Transverse colon (tissue), 4 donors: Measurements from ENCODE around the gene MEF2D. TPM values are rescaled to one million over a fixed set of nuclear protein-coding genes. Genes with fewer than 3 reads are reported as not detected.

Experiments used
- DNase-seq: peaks from one replicate; pipeline ENCODE4 v3.0.0-alpha.2; 2019
- H3K27ac ChIP-seq, 4 donors: fragments of 200-600 bp; sonication (generic); 2 replicates each; pipeline ENCODE4 v1.5.1; 2016 to 2018; ENCODE audit warnings: inconsistent platforms in 4 of 4
- H3K27me3 ChIP-seq: fragments of 200-600 bp; sonication (generic); 2 replicates; pipeline ENCODE4 v1.5.1; 2017; ENCODE audit warnings: inconsistent platforms
- H3K36me3 ChIP-seq, 4 donors: fragments of 200-600 bp; sonication (generic); 2 replicates each; pipeline ENCODE4 v1.5.1; 2017 to 2019; ENCODE audit warnings: inconsistent platforms in 4 of 4
- H3K4me1 ChIP-seq, 4 donors: fragments of 200-600 bp; sonication (generic); 2 replicates each; pipeline ENCODE4 v1.5.1; 2017 to 2020; ENCODE audit warnings: inconsistent platforms in 4 of 4
- H3K4me3 ChIP-seq, 4 donors: fragments of 200-600 bp; sonication (generic); 1 replicate in 1 of 4; 2 replicates in 3 of 4; pipeline versions ENCODE4 v1.5.1 to v1.6.1; 2017 to 2019; ENCODE audit warnings: inconsistent platforms in 4 of 4
- H3K9me3 ChIP-seq, 2 donors: fragments of 200-600 bp; sonication (generic); 2 replicates each; pipeline ENCODE4 v1.5.1; 2017 to 2019; ENCODE audit warnings: inconsistent platforms in 2 of 2
- CTCF ChIP-seq, 5 experiments: fragments of 200-600 bp in 3 of 5; fragments of 450-650 bp in 2 of 5; sonication (generic) in 3 of 5; IDR thresholded peaks; 1 replicate in 2 of 5; 2 replicates in 3 of 5; pipeline ENCODE4 v1.5.1; 2016 to 2017; ENCODE audit warnings: antibody characterized with exemption in 5 of 5, inconsistent platforms in 3 of 5, mild to moderate bottlenecking in 2 of 5, moderate library complexity in 1 of 5
- EP300 ChIP-seq: sonication (generic); formaldehyde crosslinking; IDR thresholded peaks from one replicate; pipeline ENCODE4 v1.6.1; 2017; ENCODE audit warnings: antibody characterized with exemption, low read depth
- POLR2A ChIP-seq: fragments of 450-650 bp; IDR thresholded peaks from one replicate; pipeline ENCODE4 v1.6.1; 2016; ENCODE audit warnings: antibody characterized with exemption, mild to moderate bottlenecking, moderate library complexity
- POLR2AphosphoS5 ChIP-seq, 3 donors: sonication (generic); formaldehyde crosslinking; IDR thresholded peaks; one replicate each; pipeline ENCODE4 v1.6.1; 2016; ENCODE audit warnings: antibody characterized with exemption in 3 of 3
- WGBS, 2 donors: methylation state at CpG; one replicate each; pipeline ENCODE4 v1.1.5; 2018; ENCODE audit warnings: low coverage in 1 of 2; 5-methylcytosine and 5-hydroxymethylcytosine counted together
- in situ Hi-C, 4 donors: fragments of 200-750 bp; cut with MboI; loops; one replicate each; pipeline versions ENCODE4 v1.15.0 to v1.15.1; 2017; ENCODE audit warnings: low sequenced_read_pairs in 3 of 4, low pct_ligation_motif_present in 1 of 4, low pct_unique_long_range_greater_than_20kb in 1 of 4
- intact Hi-C: fragments of 100-400 bp; cut with DNase I; formaldehyde crosslinking; loops from one replicate; pipeline ENCODE4 v1.15.1; 2023; ENCODE audit warnings: low total_unique reads
- total RNA-seq, 4 donors: library from RNA; depleted of rRNA; stranded (reverse); fragments of >200 nt; gene quantifications; one replicate each; pipeline ENCODE4 v1.1.0, GENCODE V29; 2016

Gene MEF2D
- total RNA-seq, 4 donors from 2014 or later, result 26.1 to 200 (median 85.7) TPM

GRCh38 chr1:156540955-156541354 is 40.4 kb upstream of the MEF2D start:
- Histone ChIP-seq H3K4me1 (no peaks in the 10 kb centered on the region), H3K4me3 (no peak overlapping the region), H3K9me3 (no peaks in the 10 kb centered on the region), H3K27ac (no peak overlapping the region), H3K36me3 (no peaks in the 10 kb centered on the region), H3K27me3 (no peaks in the 10 kb centered on the region)
- WGBS, 2 donors, result 93% methylated on average over 2 of the region's 2 CpGs; no CpG with 5 or more reads in 1 of the 2 donors
- TF ChIP-seq POLR2A, result no peak
- no peak for TF ChIP-seq EP300
- no peak for TF ChIP-seq CTCF (IDR thresholded peaks at IDR 0.05)
- in situ Hi-C loops (no loop called here), intact Hi-C loops (no loop called here)
- no peak for DNase-seq

GRCh38 chr1:156539818-156540355 is 39.3 kb upstream of the MEF2D start:
- H3K27me3 ChIP-seq, result no peaks in the 10 kb centered on the region
- no peak for DNase-seq
- WGBS, 2 donors, result 90 to 95% methylated on average over 2 to 4 of the region's 4 CpGs
- TF ChIP-seq POLR2A (no peak), CTCF (IDR thresholded peaks at IDR 0.05) (no peak), EP300 (no peak), POLR2AphosphoS5 (IDR thresholded peaks at IDR 0.05) (no peak)
- in situ Hi-C loops (no loop called here), intact Hi-C loops (no loop called here)
- H3K27ac ChIP-seq, result no peak overlapping the region
- H3K4me3 ChIP-seq, result no peak overlapping the region
- H3K9me3 ChIP-seq, result no peaks in the 10 kb centered on the region
- H3K36me3 ChIP-seq, result no peaks in the 10 kb centered on the region
- H3K4me1 ChIP-seq, result no peaks in the 10 kb centered on the region

GRCh38 chr1:156538711-156539440 is 38.3 kb upstream of the MEF2D start:
- TF ChIP-seq POLR2AphosphoS5 (IDR thresholded peaks at IDR 0.05) (no peak), CTCF (IDR thresholded peaks at IDR 0.05) (no peak), POLR2A (no peak), EP300 (no peak)
- 91 to 100% methylated on average over 2 to 10 of the region's 10 CpGs for WGBS, 2 donors
- H3K9me3 ChIP-seq, result no peaks in the 10 kb centered on the region
- in situ Hi-C loops (no loop called here), intact Hi-C loops (no loop called here)
- no peaks in the 10 kb centered on the region for H3K27me3 ChIP-seq
- no peak overlapping the region for H3K27ac ChIP-seq
- no peaks in the 10 kb centered on the region for H3K36me3 ChIP-seq
- no peak overlapping the region for H3K4me3 ChIP-seq
- no peaks in the 10 kb centered on the region for H3K4me1 ChIP-seq
- no peak for DNase-seq

- intact Hi-C loops (no loop called here), in situ Hi-C loops (no loop called here)
- no peaks in the 10 kb centered on the region for H3K36me3 ChIP-seq
- no peaks in the 10 kb centered on the region for H3K27me3 ChIP-seq
- WGBS, 2 donors, result 90 to 95% methylated on average over 4 to 9 of the region's 9 CpGs
- TF ChIP-seq POLR2AphosphoS5 (IDR thresholded peaks at IDR 0.05), result no peak
- no peak for TF ChIP-seq POLR2A
- no peak for TF ChIP-seq CTCF (IDR thresholded peaks at IDR 0.05)
- TF ChIP-seq EP300, result no peak
- H3K9me3 ChIP-seq, result no peaks in the 10 kb centered on the region
- H3K27ac ChIP-seq, result no peak overlapping the region
- no peak for DNase-seq
- H3K4me1 ChIP-seq, result no peaks in the 10 kb centered on the region
- H3K4me3 ChIP-seq, result no peak overlapping the region
Observed at GRCh38 chr1:156537027-156537426, 36.5 kb upstream of the MEF2D start.
